Psoas muscle (tissue), 8 donors: Measurements from ENCODE around the gene LMTK3. TPM values are rescaled to one million over a fixed set of nuclear protein-coding genes. Genes with fewer than 3 reads are reported as not detected.
A peak's percentile ranks its signal among the peaks of the same experiment; 100 is the strongest.

Experiments used
- ATAC-seq, 4 donors: fragments of 200-7000 bp; cut with Tn5 transposase; one replicate each; pipeline ENCODE4 v1.9.1; 2020; ENCODE audit warnings: moderate library complexity in 3 of 4, mild to moderate bottlenecking in 2 of 4
- DNase-seq, 2 donors: peaks; one replicate each; pipeline ENCODE4 v3.0.0-alpha.2; 2020
- H3K27ac ChIP-seq: fragments of 200-600 bp; one replicate; pipeline ENCODE4 v1.8.0; 2022
- H3K27me3 ChIP-seq, 3 donors: fragments of 200-600 bp in 1 of 3; one replicate each; pipeline versions ENCODE4 v1.6.1 to v1.8.0; 2013 to 2022; ENCODE audit warnings: low read length in 2 of 3, mild to moderate bottlenecking in 2 of 3, moderate library complexity in 1 of 3; ENCODE audit not compliant: insufficient read depth in 3 of 3
- H3K36me3 ChIP-seq, 2 donors: fragments of 200-600 bp in 1 of 2; one replicate each; pipeline versions ENCODE4 v1.6.1 to v1.8.0; 2013 to 2022; ENCODE audit warnings: low read depth in 1 of 2, mild to moderate bottlenecking in 1 of 2, moderate library complexity in 1 of 2; ENCODE audit not compliant: insufficient read depth in 1 of 2
- H3K4me1 ChIP-seq: fragments of 200-600 bp; one replicate; pipeline ENCODE4 v1.8.0; 2022
- H3K4me3 ChIP-seq: fragments of 200-600 bp; one replicate; pipeline ENCODE4 v1.8.0; 2022; ENCODE audit warnings: mild to moderate bottlenecking
- H3K9me3 ChIP-seq: fragments of 200-600 bp; one replicate; pipeline ENCODE4 v1.8.0; 2022
- CTCF ChIP-seq: fragments of 200-600 bp; IDR thresholded peaks from one replicate; pipeline ENCODE4 v1.8.0; 2022; ENCODE audit warnings: antibody characterized with exemption
- WGBS, 3 donors: extraction: QIAGEN DNeasy Blood & Tissue Kit; methylation state at CpG; one replicate each; pipeline versions ENCODE4 v1.1.6 to v1.1.7; 2013; 5-methylcytosine and 5-hydroxymethylcytosine counted together
- intact Hi-C, 2 donors: fragments of 100-400 bp; cut with DNase I; formaldehyde crosslinking; loops; one replicate each; pipeline versions ENCODE4 v1.11.0 to v1.14.2; 2022
- polyA plus RNA-seq, 3 donors: library from polyadenylated mRNA; stranded (reverse); fragments of 200-250 nt; gene quantifications; one replicate each; pipeline ENCODE4 v1.2.3, GENCODE V29; 2013
- total RNA-seq, 4 donors: library from RNA; stranded (reverse); fragmentation: NEBNext Ultra II Directional in 2 of 4; extraction: Animal tissue kit (Norgen Biotek cat#: 25700) in 2 of 4; gene quantifications; one replicate each; pipeline versions ENCODE4 v1.2.1 to v1.2.4, GENCODE V29; 2021 to 2023
- donor health status: healthy with polysubstance abuse.
- donor health status: DM: no; HTN: no; CAD: no; lungs with moderate emphysema.
- donor health status: Bipolar disorder and iron deficiency.
- donor health status: healthy.
- donor health status: DM: yes; HTN: yes; CAD: no.
- donor health status: DM: no; HTN: no; CAD: no.
- donor health status: DM: no; HTN: no; CAD: no.
- donor health status: DM: yes; HTN: yes; CAD: no.

Gene LMTK3
- total and polyA plus RNA-seq, 7 donors = 0.03 to 0.14 (median 0.06) TPM; not detected in 2

GRCh38 chr19:48469934-48470680 lies 41.5 kb downstream of the LMTK3 start:
- Histone ChIP-seq H3K36me3 (peaks cover 0 to 50% of the 10 kb centered on the region in 2 donors), H3K27ac (peak overlapping the region; percentile 97), H3K9me3 (no peaks in the 10 kb centered on the region), H3K4me3 (peak overlapping the region; percentile 91), H3K27me3 (no peaks in the 10 kb centered on the region), H3K4me1 (peaks cover 12% of the 10 kb centered on the region)
- intact Hi-C loops = no loop called here
- 50 to 54% (median 53%) methylated on average over 20 of the region's 20 CpGs for whole genome bisulfite sequencing, 3 donors
- DNase-seq = no peak
- ATAC-seq = no peak
- TF ChIP-seq CTCF = no peak

GRCh38 chr19:48469289-48469881 lies 42.2 kb downstream of the LMTK3 start, which contains the start of gene CYTH2:
TSS of gene CYTH2 (plus strand) at chr19:48469369. CDS start at chr19:48469508, 139 bp downstream.
- Histone ChIP-seq H3K4me3 (peak within 1 kb of the TSS; percentile 91), H3K27me3 (no peaks in the 10 kb centered on the region), H3K27ac (peak within 1 kb of the TSS; percentile 97), H3K4me1 (peaks cover 12% of the 10 kb centered on the region), H3K36me3 (peaks cover 0 to 43% of the 10 kb centered on the region in 2 donors), H3K9me3 (no peaks in the 10 kb centered on the region)
- DNase-seq (peak; percentile 89 to 92), ATAC-seq (peak; percentile 56 to 76 (median 68))
- no peak for TF ChIP-seq CTCF
- WGBS, 3 donors = 0 to 2% (median 1%) methylated on average over 39 to 66 of the region's 66 CpGs
- intact Hi-C loops = no loop called here

GRCh38 chr19:48468772-48469288 lies 42.8 kb downstream of the LMTK3 start:
- intact Hi-C loops = no loop called here
- peak; percentile 94 to 95 (median 94) for ATAC-seq
- TF ChIP-seq CTCF = no peak

GRCh38 chr19:48466561-48467325 lies 44.9 kb downstream of the LMTK3 start:
- no peaks in the 10 kb centered on the region for H3K9me3 ChIP-seq
- no peak for TF ChIP-seq CTCF
- no peak overlapping the region for H3K27ac ChIP-seq
- ATAC-seq (no peak), DNase-seq (no peak)
- H3K4me3 ChIP-seq = no peak overlapping the region
- peaks cover 0 to 17% of the 10 kb centered on the region in 2 donors for H3K36me3 ChIP-seq
- H3K27me3 ChIP-seq = no peaks in the 10 kb centered on the region
- 62 to 66% (median 66%) methylated on average over 16 of the region's 16 CpGs for WGBS, 3 donors
- peaks cover 12% of the 10 kb centered on the region for H3K4me1 ChIP-seq
- intact Hi-C loops = no loop called here

More at GRCh38 chr19:48468772-48469288, 42.8 kb downstream of the LMTK3 start:
- no peaks in the 10 kb centered on the region for H3K27me3 ChIP-seq
- WGBS, 3 donors = 0 to 1% (median 0%) methylated on average over 36 of the region's 36 CpGs
- DNase-seq = peak; percentile 100
- H3K36me3 ChIP-seq = peaks cover 0 to 38% of the 10 kb centered on the region in 2 donors
- peak overlapping the region; percentile 91 for H3K4me3 ChIP-seq
- H3K9me3 ChIP-seq = no peaks in the 10 kb centered on the region
- peaks cover 12% of the 10 kb centered on the region for H3K4me1 ChIP-seq
- peak overlapping the region; percentile 97 for H3K27ac ChIP-seq
